ENCODE measurements around the gene TEX51.

DNA sequence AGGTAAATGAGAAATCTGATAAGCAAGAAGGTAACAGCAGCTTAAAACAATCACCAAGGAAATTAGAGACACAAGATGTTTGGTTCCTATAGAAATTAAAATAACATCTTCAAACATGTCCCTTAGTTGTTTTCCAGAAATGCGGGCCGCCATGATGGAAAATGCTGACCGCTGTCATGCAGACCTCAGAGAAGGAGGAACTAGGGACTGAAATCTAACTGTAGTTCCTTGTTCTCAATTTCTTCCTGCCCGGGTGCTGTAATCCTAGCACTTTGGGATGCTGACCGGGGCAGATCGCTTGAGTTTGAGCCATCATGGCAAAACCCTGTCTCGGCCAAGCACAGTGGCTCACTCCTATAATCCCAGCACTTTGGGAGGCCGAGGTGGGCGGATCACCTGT, 51.1 kb downstream of the TEX51 start:
- no peak for TF ChIP-seq CTCF (conservative IDR thresholded peaks at IDR 0.05; ENCODE audit: low read depth, low read length)
- no peak for TF ChIP-seq SMC3 (IDR thresholded peaks at IDR 0.05; ENCODE audit: low read depth, low read length)
- no peak for TF ChIP-seq RAD21 (IDR thresholded peaks at IDR 0.05; ENCODE audit: low read length)
- no peak for TF ChIP-seq POLR2A (IDR thresholded peaks at IDR 0.05; ENCODE audit: low read depth, low read length)
- no peak for TF ChIP-seq RFX5 (IDR thresholded peaks at IDR 0.05; ENCODE audit: low read depth, low read length)
- TF ChIP-seq MXI1 (IDR thresholded peaks at IDR 0.05; ENCODE audit: borderline replicate concordance, low read depth, low read length) = no peak

All from IMR-90 (cell line).